ENCODE data around the gene CLDN20.
A peak's percentile ranks its signal among the peaks of the same experiment; 100 is the strongest.
"Not testable (repeated sequence)": the region's sequence is repeated elsewhere in the genome, so short reads cannot be mapped to it uniquely, and the experiment has no call there.

CLDN20 gene

DNA sequence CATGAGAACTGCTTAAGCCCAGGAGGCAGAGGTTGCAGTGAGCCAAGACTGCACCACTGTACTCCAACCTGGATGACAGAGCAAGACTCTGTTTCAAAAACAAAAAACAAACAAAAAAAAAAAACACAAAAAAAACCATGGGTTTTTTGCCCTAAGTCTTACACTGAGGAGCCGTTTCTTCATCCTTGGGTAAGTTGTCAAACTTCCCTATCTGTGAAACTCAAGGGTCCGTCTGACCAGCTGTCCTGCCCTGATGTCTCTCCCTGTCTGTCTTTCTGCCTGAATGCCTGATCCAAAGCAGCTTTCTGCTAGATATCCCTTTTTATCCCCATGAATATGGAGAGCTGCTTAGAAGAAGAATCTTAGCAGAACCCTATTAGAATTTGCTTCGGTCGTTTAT, 41.3 kb upstream of the CLDN20 start:
- TF ChIP-seq, protein P1, sequence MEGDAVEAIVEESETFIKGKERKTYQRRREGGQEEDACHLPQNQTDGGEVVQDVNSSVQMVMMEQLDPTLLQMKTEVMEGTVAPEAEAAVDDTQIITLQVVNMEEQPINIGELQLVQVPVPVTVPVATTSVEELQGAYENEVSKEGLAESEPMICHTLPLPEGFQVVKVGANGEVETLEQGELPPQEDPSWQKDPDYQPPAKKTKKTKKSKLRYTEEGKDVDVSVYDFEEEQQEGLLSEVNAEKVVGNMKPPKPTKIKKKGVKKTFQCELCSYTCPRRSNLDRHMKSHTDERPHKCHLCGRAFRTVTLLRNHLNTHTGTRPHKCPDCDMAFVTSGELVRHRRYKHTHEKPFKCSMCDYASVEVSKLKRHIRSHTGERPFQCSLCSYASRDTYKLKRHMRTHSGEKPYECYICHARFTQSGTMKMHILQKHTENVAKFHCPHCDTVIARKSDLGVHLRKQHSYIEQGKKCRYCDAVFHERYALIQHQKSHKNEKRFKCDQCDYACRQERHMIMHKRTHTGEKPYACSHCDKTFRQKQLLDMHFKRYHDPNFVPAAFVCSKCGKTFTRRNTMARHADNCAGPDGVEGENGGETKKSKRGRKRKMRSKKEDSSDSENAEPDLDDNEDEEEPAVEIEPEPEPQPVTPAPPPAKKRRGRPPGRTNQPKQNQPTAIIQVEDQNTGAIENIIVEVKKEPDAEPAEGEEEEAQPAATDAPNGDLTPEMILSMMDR (IDR thresholded peaks at IDR 0.05; ENCODE audit: low read depth, low read length, missing control alignments), result no peak
- no peak overlapping the region for H3K4me3 ChIP-seq (ENCODE audit: low read depth, low read length)
- no peak for DNase-seq (ENCODE audit: low read depth)

DNA sequence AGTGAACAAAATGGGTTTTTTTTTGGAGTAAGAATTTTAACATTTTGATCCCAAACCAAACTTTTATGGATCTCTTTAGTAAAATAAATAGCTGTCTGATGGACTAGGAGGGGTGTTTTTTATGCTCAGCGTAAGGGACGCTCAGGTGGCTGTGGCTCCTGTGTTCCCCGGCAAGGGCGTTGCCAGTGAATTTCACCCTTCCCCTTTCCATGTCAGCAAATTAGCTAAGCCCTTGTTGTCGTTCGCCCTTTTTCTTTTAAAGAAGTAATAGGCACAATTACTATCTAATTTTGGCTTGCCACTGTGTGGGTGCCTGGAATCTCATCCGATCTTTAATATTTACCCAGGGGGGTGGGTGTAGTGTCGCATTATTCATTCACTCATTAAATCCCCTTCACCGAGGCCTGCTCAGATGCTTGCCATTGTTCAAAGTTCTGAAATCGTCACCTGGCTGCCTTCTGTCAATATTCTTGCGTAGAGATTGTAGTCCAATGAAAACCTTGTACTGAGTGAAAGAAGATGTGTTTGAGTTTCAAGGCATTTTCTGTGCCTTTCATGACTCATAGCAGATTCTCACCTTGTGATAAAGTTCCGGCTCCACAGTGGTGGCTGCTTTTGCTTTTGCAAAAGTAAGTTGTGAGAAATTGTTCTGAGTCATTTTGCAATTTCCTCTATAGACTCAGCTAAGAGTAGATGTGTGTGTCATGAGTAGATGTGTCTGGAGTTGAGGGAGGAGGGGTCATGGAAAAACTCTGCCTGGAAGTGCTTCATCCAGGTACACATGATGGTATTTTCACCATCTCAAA, 40.0 kb upstream of the CLDN20 start:
- DNase-seq (ENCODE audit: low read depth), result peak; percentile 82
- H3K4me3 ChIP-seq (ENCODE audit: low read depth, low read length), result no peak overlapping the region
- TF ChIP-seq, protein P1 (IDR thresholded peaks at IDR 0.05; ENCODE audit: low read depth, low read length, missing control alignments), result no peak

DNA sequence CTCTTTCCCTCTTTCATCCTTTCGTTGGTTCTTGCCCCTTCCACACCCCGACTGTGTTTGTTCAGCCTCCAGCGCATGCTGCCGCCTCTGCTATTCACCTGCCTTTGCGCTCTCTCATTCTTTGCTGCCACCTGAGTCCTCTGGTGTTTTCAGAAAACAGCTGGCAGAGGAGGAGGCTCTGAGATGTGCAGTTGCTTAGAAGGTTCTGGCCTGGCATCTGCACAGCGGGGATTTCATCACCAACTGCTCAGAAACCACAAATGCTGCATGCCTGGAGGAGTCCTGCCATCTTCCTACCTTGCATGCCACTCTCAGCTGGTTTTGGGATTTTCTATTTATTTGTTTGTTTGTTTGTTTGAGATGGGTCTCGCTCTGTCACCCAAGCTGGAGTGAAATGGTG, 39.2 kb upstream of the CLDN20 start:
- TF ChIP-seq, protein P1 (IDR thresholded peaks at IDR 0.05; ENCODE audit: low read depth, low read length, missing control alignments), result no peak
- H3K4me3 ChIP-seq (ENCODE audit: low read depth, low read length), result no peak overlapping the region
- DNase-seq (ENCODE audit: low read depth), result no peak

DNA sequence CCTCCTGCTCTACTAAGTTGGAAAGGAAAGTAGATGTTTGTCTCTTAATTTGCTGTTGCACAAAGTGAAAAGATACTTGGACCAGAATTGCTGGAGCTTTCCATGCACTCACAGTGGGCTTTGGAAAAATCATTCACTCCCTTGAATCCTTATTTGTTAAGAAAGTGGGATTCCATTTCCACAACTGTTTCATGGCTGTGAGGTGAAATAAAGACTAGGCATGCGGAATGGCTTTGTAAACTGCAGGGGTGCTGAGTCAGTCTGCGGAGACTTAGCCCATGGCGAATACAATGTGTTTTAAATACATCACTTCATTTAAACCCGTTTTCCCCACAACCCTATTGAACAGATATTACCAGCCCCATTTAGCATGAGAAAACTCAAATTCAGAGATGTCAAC, 36.8 kb upstream of the CLDN20 start:
- H3K4me3 ChIP-seq (ENCODE audit: low read depth, low read length), result no peak overlapping the region
- TF ChIP-seq, protein P1 (IDR thresholded peaks at IDR 0.05; ENCODE audit: low read depth, low read length, missing control alignments), result no peak
- no peak for DNase-seq (ENCODE audit: low read depth)

DNA sequence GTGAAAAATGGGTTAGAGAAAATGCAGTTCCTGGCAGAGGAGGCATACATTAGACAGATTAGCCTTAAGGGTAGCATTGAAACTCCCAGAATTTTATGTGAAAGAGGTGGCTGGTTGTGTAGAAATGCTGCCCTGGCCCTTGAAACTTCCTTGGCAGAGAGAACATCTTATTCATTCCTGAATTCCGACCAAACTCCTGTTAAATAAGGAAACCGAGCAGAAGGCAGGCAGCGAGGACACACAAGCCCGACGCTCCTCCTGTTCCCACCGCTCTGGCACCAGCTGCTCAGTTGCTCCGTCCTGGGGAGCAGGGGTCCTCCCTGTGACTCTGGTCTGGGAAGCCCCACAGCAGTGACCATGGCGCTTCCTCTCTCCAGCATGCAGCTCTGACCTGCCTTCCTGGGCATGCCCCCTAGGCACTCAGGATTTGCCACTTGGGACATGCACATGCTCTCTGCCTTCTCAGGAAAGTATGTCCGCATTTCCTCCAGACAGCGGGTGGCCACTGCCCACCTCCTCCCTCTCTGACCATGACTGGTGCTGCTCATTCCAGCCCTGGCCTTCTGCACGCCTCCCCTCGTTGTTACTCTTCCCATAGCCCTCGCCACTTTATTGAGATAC, 35.2 kb upstream of the CLDN20 start:
- DNase-seq (ENCODE audit: low read depth), result no peak
- H3K4me3 ChIP-seq (ENCODE audit: low read depth, low read length), result no peak overlapping the region
- TF ChIP-seq, protein P1 (IDR thresholded peaks at IDR 0.05; ENCODE audit: low read depth, low read length, missing control alignments), result no peak

DNA sequence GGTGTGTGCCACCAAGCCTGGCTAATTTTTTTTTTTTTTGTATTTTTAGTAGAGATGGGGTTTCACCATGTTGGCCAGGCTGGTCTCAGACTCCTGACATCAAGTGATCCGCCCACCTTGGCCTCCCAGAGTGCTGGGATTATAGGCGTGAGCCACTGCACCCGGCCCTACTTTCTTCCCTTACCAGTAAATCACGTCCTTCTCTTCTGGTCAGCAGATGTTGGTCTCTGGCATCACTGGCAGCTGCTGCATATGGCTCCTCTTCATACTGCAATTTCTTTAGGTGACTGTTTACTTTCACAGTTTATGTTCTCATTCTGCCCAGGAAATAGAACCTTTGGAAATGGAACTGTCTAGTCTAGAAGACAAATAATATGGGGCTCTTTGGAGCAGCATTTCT, 32.8 kb upstream of the CLDN20 start:
- DNase-seq (ENCODE audit: low read depth); H3K4me3 ChIP-seq (ENCODE audit: low read depth, low read length): not testable (repeated sequence)

DNA sequence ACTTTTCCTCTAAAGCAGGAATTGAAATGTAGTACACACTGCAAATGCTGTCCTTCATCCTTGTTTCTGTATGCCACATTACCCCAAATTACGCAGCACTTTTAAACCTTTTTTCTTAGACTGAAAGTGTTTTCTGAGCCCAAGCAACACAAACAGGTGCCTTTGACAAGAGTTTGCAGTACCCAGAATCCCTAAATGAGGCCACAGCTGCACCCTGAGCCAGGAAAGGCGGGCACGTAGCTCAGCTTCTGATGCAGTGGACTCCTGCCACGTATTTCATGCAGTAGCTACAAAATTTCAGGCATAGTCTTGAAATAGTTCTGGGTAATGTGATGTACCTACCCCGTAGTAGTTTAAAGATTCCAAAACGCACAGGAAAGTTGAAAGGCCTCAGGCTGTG, 31.0 kb upstream of the CLDN20 start:
- DNase-seq (ENCODE audit: low read depth), result no peak
- TF ChIP-seq, protein P1 (IDR thresholded peaks at IDR 0.05; ENCODE audit: low read depth, low read length, missing control alignments), result no peak
- no peak overlapping the region for H3K4me3 ChIP-seq (ENCODE audit: low read depth, low read length)

Measured in GM12864 (cell line).